A549 (cell line): ENCODE measurements around the gene OTX1.

Source experiments
- CEBPB ChIP-seq, 2 experiments: fragments of >200 bp in 1 of 2; sonication (Bioruptor Twin) in 1 of 2; formaldehyde crosslinking in 1 of 2; IDR thresholded peaks; 2 replicates each; pipeline ENCODE4 v1.6.1; 2012 to 2016
- EP300 ChIP-seq, 2 experiments: fragments of >200 bp; sonication (Bioruptor Twin); formaldehyde crosslinking; IDR thresholded peaks; 2 replicates in 1 of 2; 3 replicates in 1 of 2; pipeline ENCODE4 v1.6.1; 2016 to 2017
- MYC ChIP-seq: IDR thresholded peaks from 2 replicates; pipeline ENCODE4 v1.6.1; 2012; ENCODE audit warnings: mild to moderate bottlenecking, inconsistent platforms, low read length, improper control_type of control experiment, borderline replicate concordance
- POLR2A ChIP-seq: IDR thresholded peaks from 2 replicates; pipeline ENCODE4 v1.6.1; 2012; ENCODE audit warnings: mild to moderate bottlenecking, low read length
- RNF2 ChIP-seq: fragments of 200-600 bp; sonication (generic); IDR thresholded peaks from 2 replicates; pipeline ENCODE4 v1.6.1; 2016; ENCODE audit warnings: low read depth, mild to moderate bottlenecking, antibody characterized with exemption, moderate library complexity, borderline replicate concordance
- TF ChIP-seq, protein P1 (sequence below): fragments of >200 bp; sonication (Bioruptor Twin); formaldehyde crosslinking; IDR thresholded peaks from 3 replicates; pipeline ENCODE4 v1.5.1; 2016

DNA sequence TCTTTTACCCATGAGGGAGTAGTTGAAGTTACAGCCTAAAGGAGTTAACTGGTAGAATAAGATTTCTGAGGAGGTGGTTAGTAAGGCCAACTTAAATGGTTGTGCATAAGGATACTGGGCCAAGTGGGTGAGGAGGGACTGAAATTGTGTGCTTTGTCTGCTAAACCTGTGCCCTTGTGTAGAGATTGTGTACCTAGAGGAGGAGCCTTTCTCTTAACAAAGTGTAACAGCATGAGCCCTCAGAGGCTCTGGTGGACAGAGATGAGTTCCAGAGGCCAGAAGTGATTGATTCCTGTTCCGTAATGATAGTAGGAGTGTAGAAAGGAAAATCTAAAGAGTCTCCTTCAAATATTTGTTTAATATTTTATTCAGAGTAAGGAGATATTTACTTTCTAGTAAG is 42.9 kb downstream of the OTX1 start:
- TF ChIP-seq EP300 (IDR thresholded peaks at IDR 0.05) (no peak), MYC (no peak), CEBPB (IDR thresholded peaks at IDR 0.05) (no peak), RNF2 (no peak), POLR2A (no peak)
- TF ChIP-seq, protein P1, sequence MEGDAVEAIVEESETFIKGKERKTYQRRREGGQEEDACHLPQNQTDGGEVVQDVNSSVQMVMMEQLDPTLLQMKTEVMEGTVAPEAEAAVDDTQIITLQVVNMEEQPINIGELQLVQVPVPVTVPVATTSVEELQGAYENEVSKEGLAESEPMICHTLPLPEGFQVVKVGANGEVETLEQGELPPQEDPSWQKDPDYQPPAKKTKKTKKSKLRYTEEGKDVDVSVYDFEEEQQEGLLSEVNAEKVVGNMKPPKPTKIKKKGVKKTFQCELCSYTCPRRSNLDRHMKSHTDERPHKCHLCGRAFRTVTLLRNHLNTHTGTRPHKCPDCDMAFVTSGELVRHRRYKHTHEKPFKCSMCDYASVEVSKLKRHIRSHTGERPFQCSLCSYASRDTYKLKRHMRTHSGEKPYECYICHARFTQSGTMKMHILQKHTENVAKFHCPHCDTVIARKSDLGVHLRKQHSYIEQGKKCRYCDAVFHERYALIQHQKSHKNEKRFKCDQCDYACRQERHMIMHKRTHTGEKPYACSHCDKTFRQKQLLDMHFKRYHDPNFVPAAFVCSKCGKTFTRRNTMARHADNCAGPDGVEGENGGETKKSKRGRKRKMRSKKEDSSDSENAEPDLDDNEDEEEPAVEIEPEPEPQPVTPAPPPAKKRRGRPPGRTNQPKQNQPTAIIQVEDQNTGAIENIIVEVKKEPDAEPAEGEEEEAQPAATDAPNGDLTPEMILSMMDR: no peak
